HEK293T (cell line): ENCODE measurements around the gene ITPK1.

Experiments
- ARNT ChIP-seq: fragments of 450-650 bp; IDR thresholded peaks from 2 replicates; pipeline ENCODE4 v1.6.1; 2017; ENCODE audit warnings: mild to moderate bottlenecking
- CTBP1 ChIP-seq: fragments of 450-650 bp; IDR thresholded peaks from 2 replicates; pipeline ENCODE4 v1.6.1; 2016; ENCODE audit warnings: borderline replicate concordance
- ELF4 ChIP-seq: fragments of 450-650 bp; IDR thresholded peaks from 2 replicates; pipeline ENCODE4 v1.6.1; 2017; ENCODE audit warnings: antibody characterized with exemption
- FOXA1 ChIP-seq: fragments of 450-650 bp; IDR thresholded peaks from 2 replicates; pipeline ENCODE4 v1.6.1; 2016; ENCODE audit warnings: mild to moderate bottlenecking
- HDGF ChIP-seq: fragments of 450-650 bp; IDR thresholded peaks from 2 replicates; pipeline ENCODE4 v1.6.1; 2017; ENCODE audit warnings: antibody characterized with exemption, borderline replicate concordance
- LEF1 ChIP-seq: fragments of 450-650 bp; IDR thresholded peaks from 2 replicates; pipeline ENCODE4 v1.6.1; 2017; ENCODE audit warnings: mild to moderate bottlenecking, borderline replicate concordance
- SP1 ChIP-seq: fragments of 450-650 bp; IDR thresholded peaks from 2 replicates; pipeline ENCODE4 v1.6.1; 2017
- SUZ12 ChIP-seq: fragments of 450-650 bp; IDR thresholded peaks from 2 replicates; pipeline ENCODE4 v1.6.1; 2016; ENCODE audit warnings: mild to moderate bottlenecking

- no peak for TF ChIP-seq SP1
- TF ChIP-seq ARNT = no peak
- TF ChIP-seq FOXA1 = no peak
- TF ChIP-seq SUZ12 = no peak
- TF ChIP-seq HDGF = no peak
- TF ChIP-seq ELF4 = no peak
- no peak for TF ChIP-seq LEF1
- no peak for TF ChIP-seq CTBP1
Measured at GRCh38 chr14:93072659-93073357, 42.9 kb downstream of the ITPK1 start.
